Body of pancreas (tissue), 4 donors: ENCODE data around the gene DENND2A.

Experiments used
- CTCF ChIP-seq, 7 experiments: fragments of 450-650 bp in 4 of 7; fragments of 200-600 bp in 3 of 7; sonication (generic) in 3 of 7; IDR thresholded peaks; one replicate each; pipeline ENCODE4 v1.5.1; 2016 to 2019; ENCODE audit warnings: antibody characterized with exemption in 7 of 7
- POLR2A ChIP-seq, 3 donors: fragments of 450-650 bp; IDR thresholded peaks; one replicate each; pipeline ENCODE4 v1.6.1; 2016; ENCODE audit warnings: antibody characterized with exemption in 3 of 3, mild to moderate bottlenecking in 2 of 3

- no peak for TF ChIP-seq CTCF (IDR thresholded peaks at IDR 0.05)
- TF ChIP-seq POLR2A (IDR thresholded peaks at IDR 0.05): no peak
These were observed 88.4 kb downstream of the DENND2A start for GRCh38 chr7:140552240-140552679.
